Tibial nerve (tissue), 4 donors: ENCODE measurements around the gene TRMT2A. TPM values are rescaled to one million over a fixed set of nuclear protein-coding genes. Genes with fewer than 3 reads are reported as not detected.

Experiments used
- DNase-seq, 2 donors: peaks; one replicate each; pipeline ENCODE4 v3.0.0-alpha.2; 2019; ENCODE audit warnings: low spot score in 2 of 2
- H3K27ac ChIP-seq, 4 donors: fragments of 200-600 bp; sonication (generic) in 3 of 4; one replicate each; pipeline ENCODE4 v1.5.1; 2017 to 2019; ENCODE audit warnings: mild to moderate bottlenecking in 1 of 4
- H3K27me3 ChIP-seq, 2 donors: fragments of 200-600 bp; sonication (generic) in 1 of 2; one replicate each; pipeline versions ENCODE4 v1.5.1 to v1.6.0; 2017 to 2019
- H3K36me3 ChIP-seq, 3 donors: fragments of 200-600 bp; sonication (generic); one replicate each; pipeline ENCODE4 v1.5.1; 2018 to 2019
- H3K4me1 ChIP-seq, 4 donors: fragments of 200-600 bp; sonication (generic) in 3 of 4; one replicate each; pipeline ENCODE4 v1.5.1; 2017 to 2019
- H3K4me3 ChIP-seq, 4 donors: fragments of 200-600 bp; sonication (generic) in 3 of 4; one replicate each; pipeline ENCODE4 v1.5.1; 2017 to 2019; ENCODE audit warnings: mild to moderate bottlenecking in 1 of 4, moderate library complexity in 1 of 4
- H3K9me3 ChIP-seq, 4 donors: fragments of 200-600 bp; sonication (generic) in 3 of 4; one replicate each; pipeline ENCODE4 v1.5.1; 2017 to 2019
- CTCF ChIP-seq, 5 experiments: fragments of 200-600 bp in 3 of 5; fragments of 450-650 bp in 2 of 5; sonication (generic) in 3 of 5; IDR thresholded peaks; one replicate each; pipeline ENCODE4 v1.5.1; 2016 to 2019; ENCODE audit warnings: antibody characterized with exemption in 5 of 5, mild to moderate bottlenecking in 3 of 5, moderate library complexity in 2 of 5
- EP300 ChIP-seq, 2 donors: sonication (generic); formaldehyde crosslinking; IDR thresholded peaks; one replicate each; pipeline ENCODE4 v1.6.1; 2017; ENCODE audit warnings: antibody characterized with exemption in 2 of 2, mild to moderate bottlenecking in 1 of 2
- POLR2A ChIP-seq, 2 donors: fragments of 450-650 bp; IDR thresholded peaks; one replicate each; pipeline ENCODE4 v1.6.1; 2017; ENCODE audit warnings: antibody characterized with exemption in 2 of 2, mild to moderate bottlenecking in 2 of 2, moderate library complexity in 2 of 2
- whole genome bisulfite sequencing, 2 donors: methylation state at CpG; one replicate each; pipeline ENCODE4 v1.1.5; 2018; 5-methylcytosine and 5-hydroxymethylcytosine counted together
- total RNA-seq, 4 donors: library from RNA; depleted of rRNA; stranded (reverse); fragments of >200 nt; gene quantifications; one replicate each; pipeline ENCODE4 v1.1.0, GENCODE V29; 2016

TRMT2A gene
- total RNA-seq, 4 donors from 2014 or later = 39.0 to 139 (median 55.9) TPM

GRCh38 chr22:20114506-20115475 is 2.2 kb downstream of the TRMT2A start:
- no peak for DNase-seq
- no peaks in the 10 kb centered on the region for H3K9me3 ChIP-seq
- no peaks in the 10 kb centered on the region for H3K27me3 ChIP-seq

GRCh38 chr22:20113551-20114310 is 3.3 kb downstream of the TRMT2A start:
- H3K9me3 ChIP-seq = no peaks in the 10 kb centered on the region
- 82 to 89% methylated on average over 11 to 19 of the region's 19 CpGs for WGBS, 2 donors
- no peak for DNase-seq
- H3K27me3 ChIP-seq = no peaks in the 10 kb centered on the region
- no peak overlapping the region for H3K27ac ChIP-seq
- TF ChIP-seq EP300 (IDR thresholded peaks at IDR 0.05) (no peak), CTCF (IDR thresholded peaks at IDR 0.05) (no peak), POLR2A (IDR thresholded peaks at IDR 0.05) (no peak)
- H3K36me3 ChIP-seq = peaks cover 0 to 74% (median 12%) of the 10 kb centered on the region in 3 donors
- peaks cover 0 to 55% (median 27%) of the 10 kb centered on the region in 4 donors for H3K4me1 ChIP-seq
- no peak overlapping the region for H3K4me3 ChIP-seq

More at GRCh38 chr22:20114506-20115475, 2.2 kb downstream of the TRMT2A start:
- 88% methylated on average over 35 to 36 of the region's 36 CpGs for WGBS, 2 donors
- TF ChIP-seq POLR2A (IDR thresholded peaks at IDR 0.05) (no peak), CTCF (IDR thresholded peaks at IDR 0.05) (no peak), EP300 (IDR thresholded peaks at IDR 0.05) (no peak)
- Histone ChIP-seq H3K27ac (peak overlapping the region in 1 of 4 donors; percentile 92), H3K36me3 (peaks cover 0 to 71% (median 5%) of the 10 kb centered on the region in 3 donors), H3K4me1 (peaks cover 0 to 66% (median 32%) of the 10 kb centered on the region in 4 donors), H3K4me3 (no peak overlapping the region)

DNA sequence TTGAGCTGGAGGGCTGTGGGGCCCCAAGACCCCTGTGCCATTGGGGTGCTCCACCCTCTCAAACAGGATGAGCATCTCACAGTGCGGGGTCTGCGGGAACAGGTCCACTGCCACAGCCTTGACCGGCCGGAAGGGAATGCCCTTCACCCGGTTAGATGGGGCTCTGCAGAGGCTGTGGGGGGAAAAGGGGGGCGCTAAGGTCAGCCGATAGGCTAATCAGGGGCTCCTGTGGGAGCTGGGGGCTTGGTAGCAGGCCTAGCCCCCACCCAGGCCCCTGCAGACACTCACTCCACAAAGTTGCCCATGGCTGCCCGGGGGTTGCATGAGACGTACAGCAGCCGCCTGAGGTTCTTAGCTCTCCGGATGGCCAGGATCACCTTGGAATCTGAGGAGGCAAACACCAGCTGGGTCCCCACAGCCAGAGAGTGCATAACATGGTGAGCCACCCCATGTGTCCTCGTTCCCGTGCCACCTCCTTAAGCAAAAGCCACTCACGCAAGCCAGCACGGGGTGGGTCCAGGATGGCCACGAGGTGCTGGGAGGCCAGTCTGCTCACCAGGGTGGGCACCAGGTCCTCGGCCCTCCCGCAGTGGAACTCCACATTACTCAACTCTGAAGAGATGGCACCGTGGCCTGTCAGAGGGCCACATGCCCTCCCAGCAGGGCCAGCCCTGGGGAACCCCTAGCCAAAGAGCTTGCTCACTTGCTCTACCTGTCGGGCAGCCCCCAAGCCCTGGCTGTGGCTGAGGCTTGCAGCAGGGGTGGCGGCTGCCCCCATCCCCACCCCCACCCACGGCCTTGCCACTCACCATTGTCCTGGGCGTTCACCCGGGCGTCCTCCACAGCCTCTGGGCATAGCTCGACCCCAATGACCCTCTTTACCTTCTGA is 4.2 kb downstream of the TRMT2A start:
- Histone ChIP-seq H3K36me3 (peaks cover 0 to 82% (median 20%) of the 10 kb centered on the region in 3 donors), H3K9me3 (no peaks in the 10 kb centered on the region), H3K4me3 (no peak overlapping the region), H3K27ac (no peak overlapping the region), H3K4me1 (peaks cover 0 to 47% (median 20%) of the 10 kb centered on the region in 4 donors), H3K27me3 (no peaks in the 10 kb centered on the region)
- no peak for TF ChIP-seq CTCF (IDR thresholded peaks at IDR 0.05)
- DNase-seq = no peak
- 81 to 82% methylated on average over 15 to 25 of the region's 26 CpGs for WGBS, 2 donors

- no peak for DNase-seq
These were observed 5.1 kb downstream of the TRMT2A start for GRCh38 chr22:20111689-20112622.

More at GRCh38 chr22:20111689-20112622, 5.1 kb downstream of the TRMT2A start:
- H3K9me3 ChIP-seq = no peaks in the 10 kb centered on the region
- no peaks in the 10 kb centered on the region for H3K27me3 ChIP-seq
- H3K36me3 ChIP-seq = peaks cover 0 to 91% (median 29%) of the 10 kb centered on the region in 3 donors
- peaks cover 0 to 45% (median 19%) of the 10 kb centered on the region in 4 donors for H3K4me1 ChIP-seq
- TF ChIP-seq POLR2A (IDR thresholded peaks at IDR 0.05) (no peak), CTCF (IDR thresholded peaks at IDR 0.05) (no peak), EP300 (IDR thresholded peaks at IDR 0.05) (no peak)
- H3K27ac ChIP-seq = peak overlapping the region in 1 of 4 donors; percentile 60
- 45 to 47% methylated on average over 2 to 6 of the region's 7 CpGs for WGBS, 2 donors
- no peak overlapping the region for H3K4me3 ChIP-seq
